NCI-H2081 (cell line): ENCODE data around the gene POLR2A.

Experiments
- DNase-seq, 2 experiments: peaks; one replicate each; lab custom pipeline; 2025; lab: John Stamatoyannopoulos, UW

POLR2A gene

GRCh38 chr17:7484067-7484918, at the start of gene POLR2A:
POLR2A (plus strand) TSS chr17:7484366.
- DNase-seq = peak; percentile 89 to 90

- DNase-seq = peak in 1 of 2 experiments; percentile 5
Observed at GRCh38 chr17:7435676-7436555, 48.2 kb upstream of the POLR2A start.

- DNase-seq = peak; percentile 57 to 79
Observed at GRCh38 chr17:7436556-7437368, 47.4 kb upstream of the POLR2A start.

- DNase-seq = no peak
Observed at GRCh38 chr17:7437369-7437863, 46.8 kb upstream of the POLR2A start.

GRCh38 chr17:7437950-7438614, 46.1 kb upstream of the POLR2A start:
- DNase-seq = no peak

- no peak for DNase-seq
Observed at GRCh38 chr17:7438656-7439460, 45.3 kb upstream of the POLR2A start.

- DNase-seq = no peak
Observed at GRCh38 chr17:7439462-7440112, 44.6 kb upstream of the POLR2A start, which contains the start of gene FGF11. FGF11 (plus strand) TSS chr17:7439512; CDS start chr17:7439621, 109 bp downstream.

GRCh38 chr17:7440113-7440833, 43.9 kb upstream of the POLR2A start:
- DNase-seq = peak in 1 of 2 experiments; percentile 11

GRCh38 chr17:7440834-7441195, 43.4 kb upstream of the POLR2A start:
- no peak for DNase-seq

GRCh38 chr17:7441266-7441665, 42.9 kb upstream of the POLR2A start:
- no peak for DNase-seq

GRCh38 chr17:7442142-7442541, 42.0 kb upstream of the POLR2A start:
- no peak for DNase-seq

GRCh38 chr17:7443499-7444485, 40.4 kb upstream of the POLR2A start:
- no peak for DNase-seq

- no peak for DNase-seq
Observed at GRCh38 chr17:7444682-7445618, 39.2 kb upstream of the POLR2A start, which contains the start of gene CHRNB1. CHRNB1 (plus strand) TSS chr17:7445061; CDS start chr17:7445128, 67 bp downstream.

- no peak for DNase-seq
Observed at GRCh38 chr17:7445619-7445968, 38.6 kb upstream of the POLR2A start.

GRCh38 chr17:7448461-7448860, 35.7 kb upstream of the POLR2A start:
- DNase-seq = no peak

GRCh38 chr17:7459961-7460545, 24.1 kb upstream of the POLR2A start:
- no peak for DNase-seq
